DND-41 (cell line): ENCODE measurements around the gene LPIN1.

Experiments
- ATAC-seq: fragments of 200-7000 bp; cut with Tn5 transposase; 3 replicates; pipeline ENCODE4 v1.9.1; 2021; ENCODE audit warnings: low read depth; ENCODE audit not compliant: insufficient read depth
- DNase-seq: peaks from one replicate; pipeline ENCODE4 v3.0.0-alpha.2; 2020
- H2AFZ ChIP-seq: 2 replicates; pipeline ENCODE4 v1.6.0; 2012; ENCODE audit warnings: low read depth, low read length
- H3K27ac ChIP-seq: 2 replicates; pipeline ENCODE4 v1.5.1; 2012; ENCODE audit warnings: low read length, inconsistent platforms
- H3K27me3 ChIP-seq: fragments of 200-600 bp; sonication (generic); 2 replicates; pipeline ENCODE4 v1.6.0; 2012; ENCODE audit warnings: low read length, mild to moderate bottlenecking, inconsistent platforms; ENCODE audit not compliant: insufficient read depth, poor library complexity
- H3K36me3 ChIP-seq: 2 replicates; pipeline ENCODE4 v1.5.1; 2012; ENCODE audit warnings: low read length, inconsistent platforms; ENCODE audit not compliant: insufficient read depth
- H3K4me1 ChIP-seq: 2 replicates; pipeline ENCODE4 v1.5.1; 2012; ENCODE audit warnings: mild to moderate bottlenecking, low read length; ENCODE audit not compliant: insufficient read depth
- H3K4me2 ChIP-seq: 2 replicates; pipeline ENCODE4 v1.6.0; 2012; ENCODE audit warnings: mild to moderate bottlenecking, moderate library complexity, low read length, inconsistent platforms; ENCODE audit not compliant: insufficient read depth
- H3K4me3 ChIP-seq, 2 experiments: fragments of 200-600 bp in 1 of 2; shearing (Covaris generic) in 1 of 2; 2 replicates each; pipeline ENCODE4 v1.5.1; 2012 to 2016; ENCODE audit warnings: inconsistent platforms in 2 of 2, low read length in 2 of 2, mild to moderate bottlenecking in 2 of 2, low read depth in 1 of 2, moderate library complexity in 1 of 2
- H3K79me2 ChIP-seq: 2 replicates; pipeline ENCODE4 v1.6.0; 2012; ENCODE audit warnings: low read length, inconsistent platforms; ENCODE audit not compliant: insufficient read depth
- H3K9ac ChIP-seq: 2 replicates; pipeline ENCODE4 v1.6.0; 2012; ENCODE audit warnings: low read depth, mild to moderate bottlenecking, inconsistent platforms, low read length, moderate library complexity
- H3K9me3 ChIP-seq: 2 replicates; pipeline ENCODE4 v1.5.1; 2012; ENCODE audit warnings: low read length, moderate library complexity, mild to moderate bottlenecking, inconsistent platforms; ENCODE audit not compliant: insufficient read depth, severe bottlenecking
- H4K20me1 ChIP-seq: 2 replicates; pipeline ENCODE4 v1.6.0; 2012; ENCODE audit warnings: low read length; ENCODE audit not compliant: insufficient read depth
- EZH2 ChIP-seq: IDR thresholded peaks from 3 replicates; pipeline ENCODE4 v1.6.1; 2012; ENCODE audit warnings: borderline replicate concordance, low read depth, mild to moderate bottlenecking, moderate library complexity, low read length, inconsistent platforms; ENCODE audit not compliant: severe bottlenecking
- TF ChIP-seq, protein P1 (sequence below): IDR thresholded peaks from 2 replicates; pipeline ENCODE4 v1.5.1; 2012; ENCODE audit warnings: borderline replicate concordance, low read length, moderate library complexity, mild to moderate bottlenecking; ENCODE audit not compliant: poor library complexity, severe bottlenecking; ENCODE audit errors: extremely low read depth

Gene LPIN1

DNA sequence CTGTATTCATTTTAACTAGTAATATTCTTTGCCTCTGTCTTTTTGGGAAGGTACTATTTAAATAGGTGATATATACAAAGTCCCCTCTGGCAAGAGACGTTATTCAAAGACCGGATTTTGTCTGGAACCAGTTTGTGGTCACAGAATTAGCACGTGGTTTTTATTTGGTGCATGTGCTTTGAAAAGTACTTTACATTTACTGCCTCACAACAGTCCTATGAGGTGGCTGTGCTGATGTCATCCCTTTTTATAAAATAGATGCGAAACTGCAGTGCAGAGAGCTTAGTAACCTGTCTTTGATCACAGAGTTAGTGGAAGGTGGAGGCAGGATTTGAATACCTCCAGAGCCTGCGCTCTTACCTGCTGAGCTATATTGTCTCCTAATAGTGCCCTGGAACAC is 4.0 kb downstream of the LPIN1 start:
- Histone ChIP-seq H2AFZ (no peak overlapping the region), H3K27ac (no peak overlapping the region; the same call in 1 of the 2 replicates), H3K9ac (no peak overlapping the region), H3K4me1 (peaks cover 53% of the 10 kb centered on the region), H3K79me2 (peaks cover 80% of the 10 kb centered on the region), H3K36me3 (no peaks in the 10 kb centered on the region), H3K4me3 (no peak overlapping the region), H4K20me1 (peaks cover 59% of the 10 kb centered on the region), H3K27me3 (no peaks in the 10 kb centered on the region), H3K4me2 (peak overlapping the region; percentile 15; the same call in 1 of the 2 replicates), H3K9me3 (no peaks in the 10 kb centered on the region)
- DNase-seq (peak; percentile 40), ATAC-seq (peak; percentile 46)
- TF ChIP-seq, protein P1, sequence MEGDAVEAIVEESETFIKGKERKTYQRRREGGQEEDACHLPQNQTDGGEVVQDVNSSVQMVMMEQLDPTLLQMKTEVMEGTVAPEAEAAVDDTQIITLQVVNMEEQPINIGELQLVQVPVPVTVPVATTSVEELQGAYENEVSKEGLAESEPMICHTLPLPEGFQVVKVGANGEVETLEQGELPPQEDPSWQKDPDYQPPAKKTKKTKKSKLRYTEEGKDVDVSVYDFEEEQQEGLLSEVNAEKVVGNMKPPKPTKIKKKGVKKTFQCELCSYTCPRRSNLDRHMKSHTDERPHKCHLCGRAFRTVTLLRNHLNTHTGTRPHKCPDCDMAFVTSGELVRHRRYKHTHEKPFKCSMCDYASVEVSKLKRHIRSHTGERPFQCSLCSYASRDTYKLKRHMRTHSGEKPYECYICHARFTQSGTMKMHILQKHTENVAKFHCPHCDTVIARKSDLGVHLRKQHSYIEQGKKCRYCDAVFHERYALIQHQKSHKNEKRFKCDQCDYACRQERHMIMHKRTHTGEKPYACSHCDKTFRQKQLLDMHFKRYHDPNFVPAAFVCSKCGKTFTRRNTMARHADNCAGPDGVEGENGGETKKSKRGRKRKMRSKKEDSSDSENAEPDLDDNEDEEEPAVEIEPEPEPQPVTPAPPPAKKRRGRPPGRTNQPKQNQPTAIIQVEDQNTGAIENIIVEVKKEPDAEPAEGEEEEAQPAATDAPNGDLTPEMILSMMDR: no peak

DNA sequence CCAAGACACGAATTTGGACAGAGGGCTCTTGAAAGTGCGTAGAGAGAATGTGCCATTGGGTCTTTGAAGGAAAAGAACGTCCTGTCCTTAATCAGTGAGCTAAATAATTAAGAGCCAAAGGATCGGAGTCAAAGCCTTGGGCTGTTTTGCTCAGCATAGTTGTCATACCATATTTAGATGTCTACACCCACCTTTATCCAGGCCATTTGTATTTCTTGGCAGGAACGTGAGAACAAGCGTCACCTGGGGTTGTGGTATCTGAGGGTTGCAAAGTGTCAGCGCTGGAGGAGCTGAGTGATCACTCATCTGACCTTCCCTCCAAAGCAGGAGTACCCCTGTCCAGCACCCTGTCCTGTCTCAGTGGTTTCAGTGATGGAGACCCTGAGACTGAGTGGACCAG is 4.5 kb downstream of the LPIN1 start:
- H3K36me3 ChIP-seq: no peaks in the 10 kb centered on the region
- DNase-seq (no peak), ATAC-seq (no peak)
- no peak overlapping the region for H3K4me3 ChIP-seq
- no peak overlapping the region for H3K9ac ChIP-seq
- H3K9me3 ChIP-seq: no peaks in the 10 kb centered on the region
- H3K27ac ChIP-seq: no peak overlapping the region
- H3K27me3 ChIP-seq: no peaks in the 10 kb centered on the region
- H4K20me1 ChIP-seq: peaks cover 60% of the 10 kb centered on the region
- H3K4me1 ChIP-seq: peaks cover 49% of the 10 kb centered on the region
- no peak overlapping the region for H3K4me2 ChIP-seq
- TF ChIP-seq, protein P1: no peak
- no peak for TF ChIP-seq EZH2
- peaks cover 84% of the 10 kb centered on the region for H3K79me2 ChIP-seq
- no peak overlapping the region for H2AFZ ChIP-seq

GRCh38 chr2:11752906-11753305 is 6.5 kb downstream of the LPIN1 start:
- Histone ChIP-seq H3K4me1 (peaks cover 34% of the 10 kb centered on the region), H2AFZ (no peak overlapping the region), H3K9ac (no peak overlapping the region), H3K27me3 (no peaks in the 10 kb centered on the region), H3K36me3 (no peaks in the 10 kb centered on the region), H3K27ac (no peak overlapping the region), H4K20me1 (peaks cover 51% of the 10 kb centered on the region), H3K79me2 (peaks cover 89% of the 10 kb centered on the region), H3K4me3 (no peak overlapping the region), H3K9me3 (no peaks in the 10 kb centered on the region), H3K4me2 (no peak overlapping the region)
- no peak for ATAC-seq
- DNase-seq: no peak
- TF ChIP-seq EZH2: no peak
- TF ChIP-seq, protein P1: no peak

DNA sequence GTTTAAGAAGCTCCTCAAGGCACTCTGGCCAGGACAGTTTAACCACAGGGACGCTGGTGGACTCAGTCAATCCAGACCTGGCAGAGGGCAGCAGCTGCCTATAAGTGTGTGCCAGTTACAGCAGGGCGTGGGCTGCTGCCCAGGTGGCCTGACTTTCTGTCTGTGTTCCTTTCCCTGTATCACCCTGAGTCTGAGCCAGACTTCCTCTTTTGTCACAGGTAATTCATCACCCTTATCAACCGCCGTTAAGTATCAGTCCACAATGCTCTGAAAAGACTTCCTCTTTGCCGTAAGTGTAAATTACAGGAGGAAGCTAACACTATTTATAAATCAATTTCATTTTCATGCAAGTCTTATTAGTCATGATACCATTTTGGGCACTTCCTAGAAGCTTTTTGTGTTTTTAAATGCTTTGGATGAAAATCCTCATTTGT is 7.0 kb downstream of the LPIN1 start:
- H3K36me3 ChIP-seq: no peaks in the 10 kb centered on the region
- H3K27me3 ChIP-seq: no peaks in the 10 kb centered on the region
- peaks cover 45% of the 10 kb centered on the region for H4K20me1 ChIP-seq
- H2AFZ ChIP-seq: no peak overlapping the region
- H3K4me3 ChIP-seq: no peak overlapping the region
- H3K4me1 ChIP-seq: peaks cover 28% of the 10 kb centered on the region
- H3K4me2 ChIP-seq: no peak overlapping the region
- TF ChIP-seq EZH2: no peak
- TF ChIP-seq, protein P1: no peak
- DNase-seq (no peak), ATAC-seq (0 out of 3 replicates have a peak, but pooled peaks have one; percentile 12)
- no peak overlapping the region for H3K27ac ChIP-seq
- peaks cover 89% of the 10 kb centered on the region for H3K79me2 ChIP-seq
- no peak overlapping the region for H3K9ac ChIP-seq
- peaks cover 3% of the 10 kb centered on the region for H3K9me3 ChIP-seq
